WTC11 (cell line): ENCODE results near the gene AMOTL1. TPM values are rescaled to one million over a fixed set of nuclear protein-coding genes. Genes with fewer than 3 reads are reported as not detected.

ENCODE experiments used
- ATAC-seq: fragments of 200-7000 bp; cut with Tn5 transposase; 2 replicates; pipeline ENCODE4 v1.10.0; 2021; ENCODE audit warnings: mild to moderate bottlenecking, moderate library complexity
- CTCF ChIA-PET: fragments of 300-600 bp; sonication (Branson Sonifier 250); formaldehyde crosslinking; loops from one replicate; lab custom pipeline; 2021; ENCODE audit warnings: antibody characterized with exemption; lab: Charles Lee
- POLR2A ChIA-PET: fragments of 350-600 bp; sonication (Branson Sonifier 250); formaldehyde crosslinking; loops from one replicate; lab custom pipeline; 2021; ENCODE audit warnings: antibody characterized with exemption; lab: Charles Lee
- DNase-seq: peaks from one replicate; pipeline ENCODE4 v3.0.0; 2021; ENCODE audit warnings: low spot score
- H3K27ac Mint-ChIP-seq: 2 replicates; pipeline ENCODE4 v1.8.0; 2021; ENCODE audit warnings: mixed read lengths
- H3K27me3 Mint-ChIP-seq: 2 replicates; pipeline ENCODE4 v1.8.0; 2021; ENCODE audit warnings: low read depth, mild to moderate bottlenecking, moderate library complexity, mixed read lengths
- H3K36me3 Mint-ChIP-seq: 2 replicates; pipeline ENCODE4 v1.8.0; 2021; ENCODE audit warnings: mixed read lengths
- H3K4me1 Mint-ChIP-seq: 2 replicates; pipeline ENCODE4 v1.8.0; 2022; ENCODE audit warnings: mixed read lengths
- H3K4me3 Mint-ChIP-seq: 2 replicates; pipeline ENCODE4 v1.8.0; 2021; ENCODE audit warnings: mild to moderate bottlenecking, moderate library complexity, mixed read lengths
- H3K9me3 Mint-ChIP-seq: 2 replicates; pipeline ENCODE4 v1.8.0; 2021; ENCODE audit warnings: mixed read lengths
- AFF4 ChIP-seq: sonication (generic); formaldehyde crosslinking; IDR thresholded peaks from 2 replicates; pipeline ENCODE4 v1.8.1; 2023; ENCODE audit warnings: mild to moderate bottlenecking, missing genetic modification reagents, borderline replicate concordance
- CREM ChIP-seq: sonication (generic); formaldehyde crosslinking; IDR thresholded peaks from 2 replicates; pipeline ENCODE4 v1.8.1; 2022; ENCODE audit warnings: mild to moderate bottlenecking, missing genetic modification reagents, moderate library complexity
- E2F5 ChIP-seq: sonication (generic); formaldehyde crosslinking; IDR thresholded peaks from 2 replicates; pipeline ENCODE4 v1.8.1; 2022; ENCODE audit warnings: mild to moderate bottlenecking, moderate library complexity, missing genetic modification reagents
- EMX1 ChIP-seq: fragments of 250-450 bp; sonication (Bioruptor Pico); IDR thresholded peaks from 2 replicates; pipeline ENCODE4 v1.8.0; 2021; ENCODE audit warnings: mild to moderate bottlenecking
- FOXP1 ChIP-seq: sonication (generic); formaldehyde crosslinking; IDR thresholded peaks from 2 replicates; pipeline ENCODE4 v1.8.0; 2022; ENCODE audit warnings: missing genetic modification reagents, mild to moderate bottlenecking, moderate library complexity, borderline replicate concordance
- MYBL2 ChIP-seq: sonication (generic); formaldehyde crosslinking; IDR thresholded peaks from 2 replicates; pipeline ENCODE4 v1.8.1; 2023; ENCODE audit warnings: mild to moderate bottlenecking, moderate library complexity, missing genetic modification reagents
- NR2C2 ChIP-seq: sonication (generic); formaldehyde crosslinking; IDR thresholded peaks from 2 replicates; pipeline ENCODE4 v1.8.0; 2022; ENCODE audit warnings: mild to moderate bottlenecking, missing genetic modification reagents
- RORB ChIP-seq: fragments of 250-450 bp; sonication (Bioruptor Pico); IDR thresholded peaks from 2 replicates; pipeline ENCODE4 v1.9.0; 2021; ENCODE audit warnings: mild to moderate bottlenecking
- SMAD3 ChIP-seq: sonication (generic); formaldehyde crosslinking; IDR thresholded peaks from 2 replicates; pipeline ENCODE4 v1.8.0; 2022; ENCODE audit warnings: missing genetic modification reagents, mild to moderate bottlenecking, borderline replicate concordance
- STAT6 ChIP-seq: sonication (generic); formaldehyde crosslinking; conservative IDR thresholded peaks from 2 replicates; pipeline ENCODE4 v1.8.1; 2023; ENCODE audit warnings: mild to moderate bottlenecking, low read depth, missing genetic modification reagents, moderate library complexity
- ZNF232 ChIP-seq: sonication (generic); formaldehyde crosslinking; IDR thresholded peaks from 2 replicates; pipeline ENCODE4 v1.8.0; 2022; ENCODE audit warnings: mild to moderate bottlenecking, missing genetic modification reagents
- ZNF281 ChIP-seq: sonication (generic); formaldehyde crosslinking; IDR thresholded peaks from 2 replicates; pipeline ENCODE4 v1.8.0; 2023; ENCODE audit warnings: mild to moderate bottlenecking, missing genetic modification reagents
- ZNF532 ChIP-seq: fragments of 250-450 bp; sonication (Bioruptor Pico); IDR thresholded peaks from 2 replicates; pipeline ENCODE4 v1.9.0; 2021; ENCODE audit warnings: mild to moderate bottlenecking, borderline replicate concordance
- total RNA-seq: library from RNA; stranded (reverse); gene quantifications from 3 replicates; pipeline ENCODE4 v1.2.3, GENCODE V29; 2021

The AMOTL1 gene
- total RNA-seq, 1 experiment from 2014 or later: 39.8 TPM

GRCh38 chr11:94735907-94736306 is 32.2 kb upstream of the AMOTL1 start (continued):
- no peak for TF ChIP-seq MYBL2 (CRISPR knock-in tag)

GRCh38 chr11:94737171-94737611 is 31.0 kb upstream of the AMOTL1 start:
- no peaks in the 10 kb centered on the region for H3K36me3 Mint-ChIP-seq
- H3K27ac Mint-ChIP-seq: no peak overlapping the region
- H3K27me3 Mint-ChIP-seq: peaks cover 16% of the 10 kb centered on the region
- peaks cover 56% of the 10 kb centered on the region for H3K4me1 Mint-ChIP-seq
- POLR2A ChIA-PET: no interaction called here
- no peak overlapping the region for H3K4me3 Mint-ChIP-seq
- DNase-seq: no peak
- CTCF ChIA-PET: no interaction called here
- no peak for ATAC-seq
- TF ChIP-seq ZNF532 (CRISPR knock-in tag) (no peak), CREM (CRISPR knock-in tag) (no peak), EMX1 (CRISPR knock-in tag) (no peak), ZNF232 (CRISPR knock-in tag) (no peak), RORB (CRISPR knock-in tag) (no peak), FOXP1 (CRISPR knock-in tag) (no peak), ZNF281 (CRISPR knock-in tag) (no peak)
- TF ChIP-seq, all 79 proteins: peak for 0
- H3K9me3 Mint-ChIP-seq: no peaks in the 10 kb centered on the region

GRCh38 chr11:94738746-94739145 is 29.4 kb upstream of the AMOTL1 start:
- ATAC-seq: no peak
- Mint-ChIP-seq H3K4me1 (peaks cover 51% of the 10 kb centered on the region), H3K27ac (no peak overlapping the region), H3K4me3 (no peak overlapping the region), H3K36me3 (no peaks in the 10 kb centered on the region), H3K27me3 (peaks cover 23% of the 10 kb centered on the region), H3K9me3 (no peaks in the 10 kb centered on the region)
- no peak for DNase-seq
- TF ChIP-seq AFF4 (CRISPR knock-in tag) (no peak), NR2C2 (CRISPR knock-in tag) (no peak), SMAD3 (CRISPR knock-in tag) (no peak), STAT6 (CRISPR knock-in tag) (no peak), E2F5 (CRISPR knock-in tag) (no peak)
- POLR2A ChIA-PET: no interaction called here
- CTCF ChIA-PET: no interaction called here
